CD4-positive, alpha-beta memory T cell (primary cell): Measurements from ENCODE around the gene RASSF5. TPM values are rescaled to one million over a fixed set of nuclear protein-coding genes. Genes with fewer than 3 reads are reported as not detected.

Experiments used
- CTCF ChIA-PET: fragments of 350-600 bp; sonication (Branson Sonifier 250); formaldehyde crosslinking; loops from one replicate; lab custom pipeline; 2021; ENCODE audit warnings: inconsistent platforms; ENCODE audit not compliant: partially characterized antibody; lab: Charles Lee
- POLR2A ChIA-PET: fragments of 350-600 bp; sonication (Branson Sonifier 250); formaldehyde crosslinking; loops from one replicate; lab custom pipeline; 2021; ENCODE audit not compliant: partially characterized antibody; lab: Charles Lee
- DNase-seq, 5 donors: peaks; one replicate each; pipeline versions ENCODE4 v3.0.0 to v3.0.0-alpha.2; 2020 to 2022; ENCODE audit warnings: mixed read lengths in 1 of 5
- H3K27ac ChIP-seq: one replicate; pipeline ENCODE4 v1.7.0; 2013; ENCODE audit warnings: low read depth, low read length
- H3K27me3 ChIP-seq: 2 replicates; pipeline ENCODE4 v1.7.0; 2013; ENCODE audit warnings: mild to moderate bottlenecking, low read length, moderate library complexity; ENCODE audit not compliant: insufficient read depth
- H3K36me3 ChIP-seq: 2 replicates; pipeline ENCODE4 v1.7.0; 2013; ENCODE audit warnings: mild to moderate bottlenecking, low read length, moderate library complexity; ENCODE audit not compliant: insufficient read depth
- H3K4me1 ChIP-seq: 2 replicates; pipeline ENCODE4 v1.7.0; 2013; ENCODE audit warnings: mild to moderate bottlenecking, low read length, moderate library complexity; ENCODE audit not compliant: insufficient read depth
- H3K4me3 ChIP-seq, 2 donors: one replicate each; pipeline ENCODE4 v1.7.0; 2013; ENCODE audit warnings: low read length in 2 of 2, mild to moderate bottlenecking in 1 of 2
- H3K9me3 ChIP-seq, 2 donors: one replicate each; pipeline ENCODE4 v1.7.0; 2013; ENCODE audit warnings: low read length in 2 of 2, control low read depth in 1 of 2; ENCODE audit not compliant: control insufficient read depth in 1 of 2
- H3K27ac Mint-ChIP-seq, 7 donors: one replicate each; pipeline ENCODE4 v1.8.0; 2020 to 2021; ENCODE audit warnings: mixed read lengths in 7 of 7, mild to moderate bottlenecking in 6 of 7, inconsistent platforms in 3 of 7, moderate library complexity in 3 of 7
- H3K27me3 Mint-ChIP-seq, 2 donors: one replicate each; pipeline ENCODE4 v1.8.0; 2020 to 2021; ENCODE audit warnings: mixed read lengths in 2 of 2
- H3K36me3 Mint-ChIP-seq, 2 donors: one replicate each; pipeline ENCODE4 v1.8.0; 2020 to 2021; ENCODE audit warnings: mixed read lengths in 2 of 2, inconsistent platforms in 1 of 2, mild to moderate bottlenecking in 1 of 2
- H3K4me1 Mint-ChIP-seq, 4 donors: one replicate each; pipeline ENCODE4 v1.8.0; 2020 to 2021; ENCODE audit warnings: mixed read lengths in 4 of 4, mild to moderate bottlenecking in 1 of 4
- H3K4me3 Mint-ChIP-seq, 8 donors: one replicate each; pipeline ENCODE4 v1.8.0; 2020 to 2021; ENCODE audit warnings: mixed read lengths in 8 of 8, mild to moderate bottlenecking in 7 of 8, moderate library complexity in 6 of 8, inconsistent platforms in 3 of 8
- H3K9me3 Mint-ChIP-seq, 8 donors: one replicate each; pipeline ENCODE4 v1.8.0; 2020 to 2021; ENCODE audit warnings: mixed read lengths in 8 of 8, mild to moderate bottlenecking in 5 of 8, inconsistent platforms in 3 of 8, moderate library complexity in 1 of 8
- intact Hi-C: fragments of 100-400 bp; cut with micrococcal nuclease; formaldehyde crosslinking; loops from one replicate; pipeline ENCODE4 v1.15.1; 2023
- polyA plus RNA-seq, 2 donors: library from polyadenylated mRNA; unstranded; fragments of 300-500 nt; fragmentation: Illumina TruSeq; gene quantifications; one replicate each; pipeline ENCODE4 v1.2.3, GENCODE V29; 2021
- total RNA-seq, 2 experiments: library from RNA; stranded (reverse); gene quantifications; one replicate each; pipeline ENCODE4 v1.2.3, GENCODE V29; 2021

The RASSF5 gene
- total and polyA plus RNA-seq, 4 experiments from 2014 or later = 186 to 298 (median 220) TPM

GRCh38 chr1:206514813-206515387 lies 7.6 kb downstream of the RASSF5 start:
- ChIA-PET POLR2A (interaction anchor here (1.3 kb wide), 1 partner anchor 8 kb away, joined by 3 read pairs; no protein-coding TSS in a partner anchor), CTCF (no interaction called here)
- Histone ChIP-seq H3K36me3 (no peaks in the 10 kb centered on the region), H3K27me3 (no peaks in the 10 kb centered on the region), H3K9me3 (no peaks in the 10 kb centered on the region), H3K27ac (no peak overlapping the region), H3K4me3 (no peak overlapping the region), H3K4me1 (no peaks in the 10 kb centered on the region)
- no peaks in the 10 kb centered on the region for H3K9me3 Mint-ChIP-seq
- H3K4me3 Mint-ChIP-seq = no peak overlapping the region
- intact Hi-C loops = no loop called here
- no peak overlapping the region for H3K27ac Mint-ChIP-seq
- no peak for DNase-seq
- H3K36me3 Mint-ChIP-seq = no peaks in the 10 kb centered on the region
- H3K4me1 Mint-ChIP-seq = no peaks in the 10 kb centered on the region
- no peaks in the 10 kb centered on the region for H3K27me3 Mint-ChIP-seq

GRCh38 chr1:206516728-206516990 lies 9.3 kb downstream of the RASSF5 start:
- POLR2A ChIA-PET = no interaction called here

DNA sequence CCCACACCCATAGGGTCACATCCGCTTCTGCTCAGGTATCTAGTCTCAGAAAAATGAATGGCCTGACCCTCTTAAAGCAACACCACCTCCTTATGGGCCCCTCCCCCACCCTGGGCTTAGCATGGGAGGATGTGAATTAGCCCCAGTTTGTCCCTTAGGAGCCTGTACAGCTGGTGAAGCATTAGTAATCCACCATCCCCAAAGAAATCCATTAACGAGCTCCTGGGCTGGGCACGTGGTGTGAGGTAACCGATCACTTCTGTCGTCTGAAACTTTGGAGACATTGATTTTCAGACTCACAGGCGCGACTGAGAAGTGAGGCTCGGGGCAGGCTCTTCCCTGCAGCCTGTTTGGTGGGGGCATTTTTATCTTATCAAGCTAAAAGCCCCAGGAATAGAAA lies 10.5 kb downstream of the RASSF5 start:
- Mint-ChIP-seq H3K4me3 (no peak overlapping the region), H3K27ac (no peak overlapping the region), H3K27me3 (no peaks in the 10 kb centered on the region), H3K36me3 (no peaks in the 10 kb centered on the region), H3K4me1 (no peaks in the 10 kb centered on the region), H3K9me3 (no peaks in the 10 kb centered on the region)
- POLR2A ChIA-PET = interaction anchor here (0.5 to 1.5 kb wide), 2 partner anchors 19 to 28 kb away, joined by 3 to 4 read pairs; no protein-coding TSS in a partner anchor
- intact Hi-C loops = no loop called here
- no peaks in the 10 kb centered on the region for H3K4me1 ChIP-seq
- no peak overlapping the region for H3K4me3 ChIP-seq
- no peaks in the 10 kb centered on the region for H3K36me3 ChIP-seq
- H3K27ac ChIP-seq = no peak overlapping the region
- no peaks in the 10 kb centered on the region for H3K9me3 ChIP-seq
- CTCF ChIA-PET = interaction anchor here (1.1 to 1.7 kb wide), 2 partner anchors 28 to 39 kb away, joined by 3 to 5 read pairs; no protein-coding TSS in a partner anchor
- no peak for DNase-seq
- H3K27me3 ChIP-seq = no peaks in the 10 kb centered on the region

More at GRCh38 chr1:206516728-206516990, 9.3 kb downstream of the RASSF5 start:
- Mint-ChIP-seq H3K4me3 (no peak overlapping the region), H3K27me3 (no peaks in the 10 kb centered on the region), H3K9me3 (no peaks in the 10 kb centered on the region), H3K4me1 (no peaks in the 10 kb centered on the region), H3K27ac (no peak overlapping the region), H3K36me3 (no peaks in the 10 kb centered on the region)
- intact Hi-C loops = no loop called here
- H3K4me1 ChIP-seq = no peaks in the 10 kb centered on the region
- no peak overlapping the region for H3K27ac ChIP-seq
- no peak for DNase-seq
- H3K9me3 ChIP-seq = no peaks in the 10 kb centered on the region
- H3K36me3 ChIP-seq = no peaks in the 10 kb centered on the region
- CTCF ChIA-PET = interaction anchor here (1.7 kb wide), 1 partner anchor 27 kb away, joined by 5 read pairs; no protein-coding TSS in a partner anchor
- H3K4me3 ChIP-seq = no peak overlapping the region
- no peaks in the 10 kb centered on the region for H3K27me3 ChIP-seq

DNA sequence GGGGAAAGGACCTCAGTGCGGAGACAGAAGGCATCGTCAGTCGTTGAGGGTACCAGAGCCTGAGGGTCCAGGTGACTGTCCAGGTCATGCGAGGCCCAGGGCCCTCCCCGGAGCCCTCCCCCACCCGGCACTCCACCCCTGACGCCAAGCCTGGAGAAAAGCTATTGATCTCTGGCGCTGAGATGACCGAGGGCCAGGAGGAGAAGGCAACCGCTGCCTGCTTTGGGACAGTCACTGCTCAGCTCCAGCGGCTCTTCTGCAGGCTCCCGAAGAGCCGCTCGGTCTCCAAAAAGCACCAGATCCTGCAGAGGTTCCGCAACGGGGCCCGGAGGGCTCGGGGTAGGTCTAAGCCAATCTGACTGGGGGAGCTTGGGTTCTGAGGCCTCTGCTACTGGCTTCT lies 10.9 kb downstream of the RASSF5 start:
- CTCF ChIA-PET = interaction anchor here (1.1 kb wide), 1 partner anchor 39 kb away, joined by 3 read pairs; no protein-coding TSS in a partner anchor
- H3K9me3 ChIP-seq = no peaks in the 10 kb centered on the region

GRCh38 chr1:206518743-206519142 lies 11.4 kb downstream of the RASSF5 start:
- ChIA-PET POLR2A (no interaction called here), CTCF (interaction anchor here (1.1 kb wide), 1 partner anchor 40 kb away, joined by 3 read pairs; no protein-coding TSS in a partner anchor)
- Histone ChIP-seq H3K27ac (no peak overlapping the region), H3K27me3 (no peaks in the 10 kb centered on the region), H3K4me3 (no peak overlapping the region), H3K36me3 (no peaks in the 10 kb centered on the region), H3K4me1 (no peaks in the 10 kb centered on the region), H3K9me3 (no peaks in the 10 kb centered on the region)
- Mint-ChIP-seq H3K9me3 (no peaks in the 10 kb centered on the region), H3K4me3 (no peak overlapping the region), H3K27me3 (no peaks in the 10 kb centered on the region), H3K27ac (no peak overlapping the region), H3K4me1 (no peaks in the 10 kb centered on the region), H3K36me3 (no peaks in the 10 kb centered on the region)
- intact Hi-C loops = no loop called here
- DNase-seq = no peak

More for the DNA sequence above, 10.9 kb downstream of the RASSF5 start:
- POLR2A ChIA-PET = interaction anchor here (0.5 to 1.5 kb wide), 2 partner anchors 20 to 29 kb away, joined by 3 to 4 read pairs; no protein-coding TSS in a partner anchor
- Mint-ChIP-seq H3K27me3 (no peaks in the 10 kb centered on the region), H3K36me3 (no peaks in the 10 kb centered on the region), H3K4me1 (no peaks in the 10 kb centered on the region), H3K9me3 (no peaks in the 10 kb centered on the region), H3K27ac (no peak overlapping the region), H3K4me3 (no peak overlapping the region)
- Histone ChIP-seq H3K36me3 (no peaks in the 10 kb centered on the region), H3K4me3 (no peak overlapping the region), H3K4me1 (no peaks in the 10 kb centered on the region), H3K27ac (no peak overlapping the region), H3K27me3 (no peaks in the 10 kb centered on the region)
- no peak for DNase-seq
- intact Hi-C loops = no loop called here

GRCh38 chr1:206521127-206521526 lies 13.8 kb downstream of the RASSF5 start:
- no peak overlapping the region for H3K4me3 Mint-ChIP-seq
- intact Hi-C loops = no loop called here
- H3K27ac ChIP-seq = no peak overlapping the region
- no peak for DNase-seq
- no peaks in the 10 kb centered on the region for H3K27me3 ChIP-seq
- no peaks in the 10 kb centered on the region for H3K9me3 ChIP-seq
- H3K4me1 Mint-ChIP-seq = peaks cover 0 to 4% (median under 1%) of the 10 kb centered on the region in 4 donors
- no peaks in the 10 kb centered on the region for H3K27me3 Mint-ChIP-seq
- ChIA-PET CTCF (interaction anchor here (0.7 to 0.9 kb wide), 2 partner anchors 24 to 86 kb away, joined by 3 read pairs; no protein-coding TSS in a partner anchor), POLR2A (no interaction called here)
- no peaks in the 10 kb centered on the region for H3K9me3 Mint-ChIP-seq
- no peaks in the 10 kb centered on the region for H3K4me1 ChIP-seq
- H3K36me3 ChIP-seq = no peaks in the 10 kb centered on the region
- H3K36me3 Mint-ChIP-seq = no peaks in the 10 kb centered on the region
- H3K4me3 ChIP-seq = no peak overlapping the region
- peak overlapping the region in 1 of 7 donors; percentile 57 for H3K27ac Mint-ChIP-seq

- peaks cover 0 to 4% (median under 1%) of the 10 kb centered on the region in 4 donors for H3K4me1 Mint-ChIP-seq
- Histone ChIP-seq H3K4me1 (no peaks in the 10 kb centered on the region), H3K27me3 (no peaks in the 10 kb centered on the region), H3K27ac (no peak overlapping the region), H3K4me3 (no peak overlapping the region), H3K36me3 (no peaks in the 10 kb centered on the region), H3K9me3 (no peaks in the 10 kb centered on the region)
- DNase-seq = no peak
- no peaks in the 10 kb centered on the region for H3K27me3 Mint-ChIP-seq
- H3K36me3 Mint-ChIP-seq = no peaks in the 10 kb centered on the region
- CTCF ChIA-PET = interaction anchor here (0.7 to 1.5 kb wide), 3 partner anchors 23 to 85 kb away, joined by 3 to 4 read pairs (median 3); no protein-coding TSS in a partner anchor
- POLR2A ChIA-PET = no interaction called here
- no peaks in the 10 kb centered on the region for H3K9me3 Mint-ChIP-seq
- H3K4me3 Mint-ChIP-seq = no peak overlapping the region
- H3K27ac Mint-ChIP-seq = no peak overlapping the region
- intact Hi-C loops = no loop called here
Measured at GRCh38 chr1:206521694-206522402, 14.5 kb downstream of the RASSF5 start.
